ENCODE measurements around the gene SLC4A5.

Gene SLC4A5

GRCh38 chr2:74343316-74343715 is at the start of gene SLC4A5:
Gene SLC4A5, minus strand, starts transcription at chr2:74343416. Its CDS starts 28,393 bp downstream, at chr2:74315023.
- DNase-seq (ENCODE audit: low read depth): no peak

- DNase-seq (ENCODE audit: low read depth): no peak
Observed at GRCh38 chr2:74392449-74392743, 49.2 kb upstream of the SLC4A5 start.

- peak; percentile 67 for DNase-seq (ENCODE audit: low read depth)
Observed at GRCh38 chr2:74391580-74392448, 48.6 kb upstream of the SLC4A5 start.

GRCh38 chr2:74391209-74391579 is 48.0 kb upstream of the SLC4A5 start:
- DNase-seq (ENCODE audit: low read depth): no peak

GRCh38 chr2:74390606-74391005 is 47.4 kb upstream of the SLC4A5 start:
- DNase-seq (ENCODE audit: low read depth): no peak

- no peak for DNase-seq (ENCODE audit: low read depth)
Observed at GRCh38 chr2:74387346-74387745, 44.1 kb upstream of the SLC4A5 start.

GRCh38 chr2:74385396-74385795 is 42.2 kb upstream of the SLC4A5 start:
- no peak for DNase-seq (ENCODE audit: low read depth)

- no peak for DNase-seq (ENCODE audit: low read depth)
Observed at GRCh38 chr2:74384051-74384450, 40.8 kb upstream of the SLC4A5 start.

GRCh38 chr2:74383254-74383653 is 40.0 kb upstream of the SLC4A5 start:
- no peak for DNase-seq (ENCODE audit: low read depth)

GRCh38 chr2:74381751-74382150 is 38.5 kb upstream of the SLC4A5 start:
- DNase-seq (ENCODE audit: low read depth): no peak

- DNase-seq (ENCODE audit: low read depth): no peak
Observed at GRCh38 chr2:74379851-74380789, 36.9 kb upstream of the SLC4A5 start, which contains the start of gene DCTN1. Gene DCTN1, minus strand, starts transcription at chr2:74380311. Its CDS starts 274 bp downstream, at chr2:74380037.

- DNase-seq (ENCODE audit: low read depth): no peak
Observed at GRCh38 chr2:74378007-74378406, 34.8 kb upstream of the SLC4A5 start.

- DNase-seq (ENCODE audit: low read depth): no peak
Observed at GRCh38 chr2:74375838-74376237, 32.6 kb upstream of the SLC4A5 start.

- DNase-seq (ENCODE audit: low read depth): no peak
Observed at GRCh38 chr2:74374509-74375205, 31.4 kb upstream of the SLC4A5 start.

GRCh38 chr2:74373985-74374384 is 30.8 kb upstream of the SLC4A5 start:
- no peak for DNase-seq (ENCODE audit: low read depth)

GRCh38 chr2:74373221-74373676 is 30.0 kb upstream of the SLC4A5 start:
- DNase-seq (ENCODE audit: low read depth): no peak

GRCh38 chr2:74372674-74373073 is 29.5 kb upstream of the SLC4A5 start:
- DNase-seq (ENCODE audit: low read depth): no peak

GRCh38 chr2:74371421-74371820 is 28.2 kb upstream of the SLC4A5 start:
- DNase-seq (ENCODE audit: low read depth): no peak

GRCh38 chr2:74369976-74370375 is 26.8 kb upstream of the SLC4A5 start:
- no peak for DNase-seq (ENCODE audit: low read depth)

GRCh38 chr2:74368499-74368898 is 25.3 kb upstream of the SLC4A5 start:
- no peak for DNase-seq (ENCODE audit: low read depth)

GRCh38 chr2:74367789-74368188 is 24.6 kb upstream of the SLC4A5 start:
- DNase-seq (ENCODE audit: low read depth): no peak

GRCh38 chr2:74366036-74366435 is 22.8 kb upstream of the SLC4A5 start:
- DNase-seq (ENCODE audit: low read depth): no peak

Data from GM04504 (cell line).